Measurements from ENCODE around the gene LCNL1.

The LCNL1 gene

DNA sequence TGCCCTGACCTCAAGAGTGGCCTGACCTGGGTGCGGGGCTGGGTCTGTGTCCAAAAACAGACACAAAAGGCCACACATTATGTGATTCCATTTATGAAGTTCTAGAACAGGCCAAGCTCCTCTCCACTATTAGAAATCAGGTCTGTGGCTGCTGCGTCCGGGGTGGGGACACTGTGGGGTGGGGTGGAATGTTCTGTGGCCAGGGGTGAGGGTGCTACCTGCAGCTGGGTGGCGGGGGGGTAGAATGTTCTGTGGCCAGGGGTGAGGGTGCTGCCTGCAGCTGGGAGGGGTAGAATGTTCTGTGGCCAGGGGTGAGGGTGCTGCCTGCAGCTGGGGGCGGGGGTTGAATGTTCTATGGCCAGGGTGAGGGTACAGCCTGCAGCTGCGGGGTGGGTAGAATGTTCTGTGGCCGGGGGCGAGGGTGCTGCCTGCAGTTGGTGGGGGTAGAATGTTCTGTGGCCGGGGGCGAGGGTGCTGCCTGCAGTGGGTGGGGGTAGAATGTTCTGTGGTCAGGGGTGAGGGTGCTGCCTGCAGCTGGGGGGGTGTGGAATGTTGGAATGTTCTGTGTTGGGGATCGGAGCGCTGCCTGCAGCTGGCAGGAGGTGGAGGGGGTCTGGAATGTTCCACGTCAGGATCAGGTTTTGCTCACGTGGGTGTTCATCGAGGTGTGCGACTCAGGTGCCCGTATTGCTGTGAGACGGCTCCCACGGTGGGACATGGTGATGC lies 22.4 kb upstream of the LCNL1 start:
- no peak for DNase-seq

DNA sequence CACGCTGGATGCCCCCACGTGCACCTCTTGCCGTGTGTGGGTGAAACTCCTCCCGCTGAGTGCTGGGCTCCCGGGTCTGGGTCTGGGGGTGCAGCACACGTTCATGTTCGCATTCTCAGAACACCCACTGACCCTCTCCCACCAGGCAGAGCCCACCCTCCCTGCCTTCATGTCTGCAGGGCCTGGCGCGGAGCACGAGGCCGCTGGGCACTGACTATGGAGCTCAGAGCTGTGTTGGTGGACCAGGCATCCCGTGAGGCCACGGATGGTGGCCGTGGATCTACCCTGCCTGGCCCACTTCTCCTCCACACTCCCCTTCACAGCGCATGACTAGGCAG lies 21.9 kb upstream of the LCNL1 start:
- no peak for DNase-seq

DNA sequence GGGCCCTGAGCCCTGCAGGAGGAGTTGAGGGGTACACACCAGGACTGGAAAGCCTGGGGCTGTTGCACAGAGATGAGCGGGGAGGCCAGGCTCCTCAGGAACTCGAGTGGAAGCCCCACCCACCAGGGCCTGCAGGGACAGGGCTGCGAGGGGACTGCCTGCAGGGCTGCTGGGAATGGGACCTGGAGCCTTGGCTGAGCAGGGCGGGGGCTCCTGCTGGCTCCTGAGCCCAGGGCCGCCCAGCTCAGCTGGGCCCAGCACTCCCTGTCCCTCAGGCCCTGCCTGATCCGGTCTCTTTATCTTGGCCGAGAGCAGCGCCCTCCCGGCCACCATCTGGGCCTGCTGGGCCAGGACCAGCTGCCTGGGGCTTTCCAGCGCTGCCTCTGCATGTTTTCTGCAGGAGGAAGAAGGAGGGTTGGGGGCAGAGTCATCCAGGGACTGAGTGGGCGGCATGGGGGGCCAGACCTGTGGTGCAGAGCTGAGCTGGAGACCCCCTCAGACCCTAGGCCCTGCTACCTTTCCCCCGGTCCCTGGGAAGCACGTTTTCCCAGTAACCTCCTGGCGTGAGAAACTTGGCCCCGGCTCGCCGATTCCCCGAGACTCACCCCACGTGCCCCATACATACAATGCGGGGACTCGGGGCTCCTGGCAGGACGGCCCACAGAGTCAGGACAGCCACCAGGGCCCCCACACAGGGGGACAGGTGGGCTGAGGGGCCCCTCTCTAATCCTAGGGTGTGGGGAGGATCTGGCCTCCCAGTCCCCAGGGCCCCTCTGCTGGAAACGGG lies 21.3 kb upstream of the LCNL1 start:
- no peak for DNase-seq

DNA sequence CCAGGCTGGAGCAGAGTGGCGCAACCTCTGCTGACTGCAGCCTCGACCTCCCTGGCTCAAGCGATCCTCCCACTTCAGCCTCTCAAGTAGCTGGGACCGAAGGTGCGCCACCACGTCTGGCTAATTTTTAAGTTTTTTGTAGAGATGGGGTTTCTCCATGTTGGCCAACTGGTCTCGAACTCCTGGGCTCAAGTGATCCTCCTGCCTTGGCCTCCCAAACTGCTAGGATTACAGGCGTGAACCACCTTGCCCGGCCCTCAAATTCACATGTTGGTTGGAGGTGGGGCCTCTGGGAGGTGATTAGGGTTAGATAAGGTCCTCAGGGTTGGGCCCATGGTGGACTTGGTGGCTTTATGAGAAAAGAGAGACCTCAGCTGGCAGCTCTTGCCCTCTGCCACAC lies 20.6 kb upstream of the LCNL1 start:
- DNase-seq: no peak

DNA sequence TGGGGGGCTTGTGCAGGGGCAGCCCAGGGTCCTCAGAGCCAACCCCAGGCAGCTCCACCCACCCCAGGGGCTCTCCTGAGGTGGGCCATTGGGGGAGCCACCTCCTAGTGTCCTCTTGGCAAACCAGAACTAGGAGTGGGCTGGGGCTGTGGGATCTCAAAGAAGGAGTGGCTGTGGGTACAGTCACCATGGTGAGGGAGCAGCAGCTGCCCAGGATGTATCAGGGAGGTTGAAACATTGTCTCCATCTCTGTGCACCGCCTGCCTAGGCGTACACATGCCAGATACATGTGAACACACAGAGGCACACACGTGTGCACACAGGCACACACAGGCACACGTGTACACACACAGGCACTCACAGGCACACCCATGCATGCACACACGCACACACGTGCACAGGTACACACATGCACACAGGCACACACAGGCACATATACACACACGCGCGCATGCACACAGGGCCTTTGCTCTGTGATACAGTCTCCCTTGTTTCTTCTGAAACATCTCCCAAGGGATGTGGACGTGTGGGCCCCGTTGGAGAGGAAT lies 20.0 kb upstream of the LCNL1 start:
- no peak for DNase-seq

DNA sequence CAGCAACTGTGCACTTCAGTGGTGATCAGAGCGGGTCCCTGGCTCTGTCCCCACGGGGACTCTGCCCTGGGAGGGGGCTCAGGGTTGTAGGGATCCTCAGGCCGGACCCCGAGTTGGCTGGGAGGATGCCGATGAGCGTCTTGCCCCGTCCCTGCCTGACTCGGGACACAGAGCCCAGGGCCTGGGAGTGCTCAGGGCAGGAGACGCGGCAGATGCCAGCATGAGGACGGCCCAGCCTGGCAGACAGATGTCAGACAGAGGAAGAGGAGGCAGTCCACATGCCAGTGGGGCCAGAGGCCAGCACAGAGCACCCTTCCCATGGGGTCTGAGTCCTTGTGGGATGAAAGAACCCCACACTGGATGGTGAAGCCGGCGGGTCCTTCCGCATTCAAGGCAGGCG lies 19.5 kb upstream of the LCNL1 start:
- DNase-seq: no peak

DNA sequence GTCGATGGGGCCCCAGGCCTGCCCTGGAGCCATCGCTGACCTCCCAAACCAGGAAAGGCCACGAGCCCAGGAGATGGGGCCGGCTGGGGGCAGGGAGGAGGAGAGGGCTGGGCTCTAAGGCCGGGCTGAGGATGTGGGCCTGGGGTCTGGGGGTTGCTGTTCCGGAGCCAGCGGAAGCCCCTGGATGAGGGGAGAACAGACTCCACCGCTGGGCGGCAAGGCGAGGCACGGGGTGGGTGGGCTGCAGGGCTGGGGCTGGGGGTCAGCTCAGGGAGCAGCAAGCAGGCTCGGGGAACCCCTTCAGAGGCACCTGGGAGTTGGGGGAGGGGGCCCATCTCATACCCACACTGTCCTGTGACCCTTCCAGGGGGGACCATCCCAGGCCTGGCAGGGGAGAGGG lies 19.0 kb upstream of the LCNL1 start:
- DNase-seq: no peak

DNA sequence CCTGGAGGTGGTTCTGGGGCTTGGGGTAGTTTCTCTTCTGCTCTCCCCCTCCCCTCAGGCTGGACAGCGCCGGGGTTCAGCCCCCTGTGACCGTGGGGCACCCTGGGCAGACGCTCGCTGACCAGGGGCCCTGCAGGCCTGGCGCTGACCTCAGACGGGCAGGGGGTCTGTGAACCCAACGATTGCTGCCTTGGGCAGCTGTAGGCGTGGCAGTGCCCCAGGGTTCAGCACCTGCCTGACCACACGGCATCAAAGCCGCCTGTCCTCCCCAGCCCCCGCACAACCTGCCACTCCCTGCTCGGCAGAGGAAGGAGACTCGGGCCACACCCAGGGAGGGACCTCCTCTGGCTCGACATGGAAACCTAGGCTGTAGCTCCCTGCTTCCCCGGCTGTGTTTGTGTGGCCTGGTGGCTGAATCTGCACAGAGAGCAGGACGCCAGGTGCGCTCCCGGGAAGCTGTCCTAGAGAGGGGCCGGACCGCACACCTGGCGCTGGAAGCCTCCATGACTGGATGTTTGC lies 18.6 kb upstream of the LCNL1 start:
- DNase-seq: no peak

DNA sequence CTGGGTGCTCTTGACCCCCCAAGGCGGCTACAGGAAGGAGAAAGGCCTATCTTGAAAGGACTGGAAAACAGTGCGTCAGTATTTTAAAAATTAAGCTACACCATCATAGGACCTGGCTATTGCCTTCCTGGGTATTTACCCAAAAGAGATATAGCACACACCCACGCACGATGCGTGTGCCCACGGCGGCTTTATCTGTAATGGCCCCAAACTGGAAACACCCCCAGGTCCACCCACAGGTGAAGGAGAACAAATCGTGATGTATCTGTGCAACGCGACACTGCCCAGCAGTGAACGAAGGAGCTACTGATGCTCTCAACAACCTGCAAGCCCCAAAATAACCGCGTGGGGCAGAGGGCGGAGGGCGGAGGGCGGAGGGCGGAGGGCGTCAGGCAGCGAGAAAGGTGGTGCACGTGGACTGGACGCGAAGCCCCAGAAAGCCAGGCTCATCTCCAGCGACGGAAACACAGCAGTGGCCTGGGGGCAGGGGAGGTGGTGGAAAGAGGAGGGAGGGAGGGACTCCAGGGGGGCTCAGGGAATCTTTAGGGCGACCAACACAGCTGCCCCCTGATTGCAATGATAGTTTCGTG lies 17.9 kb upstream of the LCNL1 start:
- DNase-seq: no peak

DNA sequence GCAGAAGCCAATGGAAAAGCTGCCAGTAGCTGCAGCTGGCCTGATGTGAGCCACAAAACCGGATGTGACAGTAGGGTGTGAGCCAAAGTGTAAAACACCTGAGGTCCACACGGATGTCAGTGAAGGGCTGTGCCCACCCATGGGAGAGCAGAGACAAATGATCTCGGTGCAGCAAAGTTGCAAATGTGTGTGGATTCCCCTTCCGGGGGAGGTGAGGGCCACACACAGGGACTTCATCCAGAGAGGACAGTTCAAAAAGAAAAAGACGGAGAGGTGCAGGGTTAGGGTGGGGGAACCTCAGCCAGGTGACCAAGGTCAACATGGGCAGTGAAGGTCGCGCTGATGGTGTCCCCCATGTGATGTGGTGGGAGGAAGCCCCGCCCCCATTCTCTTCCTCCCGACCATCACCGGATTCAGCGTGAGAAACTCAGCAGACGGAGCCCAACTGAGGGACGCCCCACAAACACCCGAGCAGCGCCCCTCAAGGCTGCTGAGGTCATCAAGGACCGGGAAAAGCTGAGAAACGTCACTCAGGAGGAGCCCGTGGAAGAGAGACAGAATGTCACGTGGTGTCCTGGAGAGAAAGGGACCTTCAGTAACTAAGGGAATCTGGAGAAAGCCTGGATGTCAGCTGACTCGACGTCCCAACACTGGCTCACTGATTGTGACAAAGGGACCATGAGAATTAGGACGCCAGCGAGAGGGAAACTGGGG lies 16.9 kb upstream of the LCNL1 start:
- DNase-seq: no peak

DNA sequence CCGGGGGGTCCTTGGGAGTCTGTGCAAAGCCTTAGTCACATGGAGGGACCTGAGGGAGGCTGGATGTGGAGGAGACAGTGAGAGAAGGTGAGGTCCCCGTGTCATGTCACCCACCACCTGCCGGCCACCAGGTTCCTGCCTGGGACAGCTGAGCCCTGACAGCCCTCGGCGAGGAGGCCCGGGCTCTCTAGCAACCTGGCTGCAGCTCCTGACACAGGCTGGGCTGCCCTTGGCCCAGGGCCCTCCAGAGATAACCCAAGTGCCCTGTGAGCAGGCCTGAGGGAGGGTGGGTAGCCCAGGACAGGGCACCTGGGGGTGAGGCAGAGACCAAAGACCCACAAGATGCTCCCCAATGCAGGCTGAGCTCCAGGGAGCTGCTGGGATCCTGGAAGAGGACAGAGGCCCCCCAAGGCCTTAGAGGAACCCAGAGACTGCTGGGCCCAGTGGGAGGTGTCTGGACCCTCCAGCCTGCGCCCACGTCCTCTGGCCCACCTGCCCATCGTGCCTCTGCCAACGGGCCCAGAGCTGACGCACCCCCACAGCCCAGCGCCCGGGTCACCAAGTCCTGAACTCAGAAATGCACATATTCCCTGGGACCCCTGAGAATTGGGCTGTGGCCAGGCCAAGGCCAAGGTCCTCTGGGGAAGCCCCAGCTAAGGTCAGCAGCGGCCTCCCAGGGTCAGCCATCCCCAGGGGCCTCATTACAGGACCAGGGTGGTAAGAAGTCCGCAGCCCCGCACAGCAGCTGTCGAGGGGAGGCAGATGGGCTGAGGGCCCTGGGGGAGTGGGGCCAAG lies 14.3 kb upstream of the LCNL1 start:
- DNase-seq: no peak

DNA sequence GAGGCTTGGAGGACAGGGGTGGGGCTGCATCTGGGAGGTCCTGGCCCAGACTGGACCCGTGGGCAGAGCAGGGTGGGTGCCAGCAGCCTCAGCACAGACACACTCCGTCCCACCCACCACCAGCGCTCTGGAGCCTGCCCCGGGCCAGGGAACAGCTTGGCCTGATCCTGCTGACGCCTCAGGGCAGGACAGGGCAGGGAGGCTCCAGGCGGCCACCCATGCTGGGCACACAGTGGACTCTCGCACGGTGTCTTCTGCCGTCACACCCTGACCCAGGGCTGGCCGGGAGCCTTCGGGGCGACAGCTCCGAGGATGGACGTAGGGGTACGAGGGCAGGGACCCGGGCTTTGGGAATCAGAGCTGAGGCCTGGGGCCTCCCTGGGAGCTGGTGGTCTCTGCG lies 13.6 kb upstream of the LCNL1 start:
- no peak for DNase-seq

DNA sequence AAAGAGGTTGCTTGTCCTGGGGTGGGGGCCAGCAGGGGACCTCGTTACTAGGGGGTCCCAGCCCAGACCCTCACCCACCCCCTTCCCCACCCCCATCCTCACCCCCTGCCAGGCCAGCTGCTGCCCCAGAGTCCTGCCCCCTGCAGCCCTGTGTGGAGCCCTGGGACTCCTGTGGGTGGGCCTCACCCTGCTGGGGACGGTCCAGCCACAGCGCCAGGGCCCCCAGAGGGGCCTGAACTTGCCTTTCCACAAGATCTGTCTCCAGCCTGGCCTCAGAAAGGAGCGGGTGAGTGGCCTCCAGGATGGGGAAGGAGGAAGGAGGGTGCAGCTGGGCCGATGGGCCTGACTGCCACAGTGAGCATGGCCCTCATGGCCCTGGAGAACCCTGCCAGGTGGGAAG lies 13.0 kb upstream of the LCNL1 start:
- DNase-seq: no peak

DNA sequence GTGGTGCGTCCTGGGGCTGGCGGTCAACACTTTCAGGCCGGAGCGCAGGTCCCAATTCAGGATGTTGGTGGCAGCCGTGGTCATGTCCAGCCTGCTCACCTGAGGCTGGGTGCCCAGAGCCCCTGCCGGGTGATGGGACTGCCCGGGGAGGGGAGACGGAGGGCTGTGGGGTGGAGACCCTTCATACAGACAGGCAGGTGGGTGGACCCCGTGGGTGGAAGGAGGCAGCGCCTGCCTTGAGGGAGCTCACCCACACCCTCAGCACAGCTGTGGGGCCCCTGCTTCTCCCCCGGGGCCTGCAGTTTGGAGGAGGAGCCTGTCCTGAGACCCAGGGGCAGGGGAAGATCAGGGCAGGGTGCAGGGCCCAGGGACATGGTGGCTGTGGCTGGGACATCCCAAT lies 12.4 kb upstream of the LCNL1 start:
- no peak for DNase-seq

DNA sequence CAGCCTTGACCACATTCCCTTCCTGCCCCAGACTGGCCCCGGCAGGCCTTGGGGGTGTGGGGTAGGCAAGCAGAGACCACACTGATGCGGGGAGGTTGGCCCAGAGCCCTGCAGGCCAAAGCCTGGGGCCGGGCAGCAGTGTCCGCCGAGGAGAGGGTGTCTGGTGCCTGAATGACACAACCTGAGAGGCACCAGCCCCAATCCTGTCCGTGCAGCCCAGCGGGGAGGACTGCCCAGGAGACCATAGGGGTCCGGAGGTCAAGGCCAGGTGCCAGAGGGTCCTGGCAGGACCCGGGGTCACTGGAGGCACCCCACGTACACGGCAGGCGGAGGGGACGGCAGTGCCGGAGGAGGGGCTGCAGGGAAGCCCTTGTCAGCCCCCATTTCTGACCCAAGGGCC lies 11.0 kb upstream of the LCNL1 start:
- no peak for DNase-seq

DNA sequence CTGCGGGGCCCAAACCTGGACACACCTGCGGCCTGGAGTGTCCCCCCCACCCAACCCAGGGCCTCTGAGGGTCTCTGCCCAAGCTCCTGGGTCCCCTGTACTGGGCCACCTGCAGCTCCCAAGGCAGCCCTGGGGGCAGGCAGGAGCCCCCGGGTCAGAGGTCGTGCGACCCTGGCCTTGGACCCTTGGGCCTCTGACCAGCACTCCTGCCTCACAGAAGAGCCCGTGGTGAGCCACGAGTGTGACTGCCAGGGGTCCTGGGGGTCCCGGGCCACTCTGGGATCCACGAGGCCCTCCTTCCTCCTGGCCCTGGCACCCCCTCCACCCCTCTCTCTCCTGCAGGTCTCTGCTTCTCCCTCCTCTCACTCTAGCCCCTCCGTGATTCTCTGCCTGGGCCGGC lies 10.5 kb upstream of the LCNL1 start:
- no peak for DNase-seq

DNA sequence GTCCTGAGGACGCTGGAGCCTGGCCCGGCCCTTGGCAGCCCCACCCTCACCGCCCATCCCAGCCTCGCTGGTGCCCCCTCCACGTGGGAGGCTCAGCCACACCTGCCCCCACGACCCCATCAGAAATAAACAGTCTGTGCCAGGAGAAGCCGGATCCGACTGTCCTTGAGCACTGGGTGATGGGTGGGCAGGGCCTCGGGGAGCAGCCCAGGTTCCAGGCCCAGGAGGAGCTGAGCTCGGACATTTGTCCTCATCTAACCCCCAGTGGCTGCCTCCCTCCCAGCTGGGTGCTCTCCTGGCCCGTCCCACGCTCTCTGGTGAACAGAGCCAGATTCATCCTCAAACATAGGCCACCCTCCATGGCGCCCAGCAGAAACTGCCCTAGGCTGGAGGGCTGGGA lies 10.1 kb upstream of the LCNL1 start:
- no peak for DNase-seq

DNA sequence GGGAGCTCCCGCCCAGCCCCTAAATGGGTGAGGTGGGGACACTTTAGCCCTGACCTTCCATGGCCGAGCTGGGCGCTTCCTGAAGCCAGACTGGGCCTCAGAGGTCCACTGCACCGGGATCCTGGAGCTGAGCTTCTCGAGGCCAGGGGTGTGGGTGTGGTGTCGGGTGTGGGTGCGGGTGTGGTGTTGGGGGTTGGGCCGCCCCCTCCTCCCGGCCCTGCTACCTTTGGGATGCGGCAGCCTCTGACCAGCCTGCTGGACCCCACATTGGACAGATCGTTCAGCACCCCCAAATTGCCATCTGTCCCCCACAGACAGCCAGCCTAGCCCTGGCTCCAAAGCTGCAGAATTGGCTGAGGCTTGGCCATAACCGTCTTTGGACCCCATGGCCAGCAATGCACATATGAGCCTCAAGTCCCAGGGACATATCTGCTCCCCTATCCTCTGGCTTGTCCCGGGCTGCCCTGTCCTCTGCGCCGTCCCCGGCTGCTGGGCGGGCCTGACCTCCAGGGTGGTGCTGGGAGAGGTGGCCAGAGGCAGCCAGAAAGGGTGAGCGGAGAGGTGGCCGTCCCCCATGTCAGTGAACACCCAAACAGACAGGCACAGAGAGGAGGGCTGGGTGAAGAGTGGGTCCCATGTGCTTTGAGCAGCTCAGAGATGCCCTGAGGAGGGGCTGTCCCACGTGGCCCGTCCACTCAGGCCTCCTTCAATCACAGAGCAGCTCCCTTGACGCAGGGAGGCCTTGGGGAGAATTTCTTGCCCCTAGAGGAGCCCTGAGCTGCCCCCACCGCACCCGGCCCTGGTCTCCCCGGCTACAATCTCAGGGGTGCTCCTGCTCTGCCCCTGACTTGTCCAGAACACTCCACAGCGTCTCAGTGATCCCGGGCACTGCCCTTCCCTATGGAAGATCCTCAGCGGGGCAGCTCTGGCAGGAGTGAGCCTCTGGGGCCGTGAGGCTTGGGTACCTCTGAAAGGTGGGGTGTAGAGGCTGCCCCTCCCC lies 8.9 kb upstream of the LCNL1 start:
- DNase-seq: no peak

DNA sequence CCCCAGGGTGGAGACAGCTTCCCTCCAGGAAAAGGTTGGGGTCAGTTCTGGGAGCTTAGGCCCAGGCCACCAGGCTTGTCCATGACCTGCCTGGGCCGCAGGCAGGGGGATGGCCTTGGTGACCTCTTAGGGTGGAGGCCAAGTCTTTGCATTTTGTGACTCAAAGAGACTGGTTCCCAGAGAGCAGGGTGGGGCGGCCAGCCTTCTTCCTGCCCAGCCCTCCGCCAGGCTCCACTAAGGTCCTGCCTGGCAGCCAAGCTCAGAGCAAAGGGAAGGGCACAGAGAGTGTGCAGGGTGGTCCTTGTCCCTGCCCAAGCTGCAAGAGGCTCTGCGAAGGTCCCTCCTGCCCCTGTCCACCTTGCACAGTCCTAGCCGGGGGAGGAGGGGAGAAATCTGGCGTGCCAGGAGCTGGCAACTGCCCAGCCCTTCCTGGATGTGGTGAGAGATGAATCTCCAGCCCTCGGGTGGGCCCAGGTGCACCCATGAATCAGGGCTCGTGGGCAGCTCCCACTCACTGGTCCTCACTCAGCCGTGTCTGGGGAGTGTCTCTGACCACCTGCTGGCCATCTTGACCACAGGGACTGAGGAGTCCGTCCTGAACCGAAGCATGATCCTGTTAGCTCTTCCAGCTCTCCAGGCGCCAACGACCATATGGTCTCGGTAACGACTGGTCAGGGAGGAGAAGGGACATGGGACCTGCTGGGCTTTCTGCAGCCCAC lies 7.8 kb upstream of the LCNL1 start:
- DNase-seq: no peak

DNA sequence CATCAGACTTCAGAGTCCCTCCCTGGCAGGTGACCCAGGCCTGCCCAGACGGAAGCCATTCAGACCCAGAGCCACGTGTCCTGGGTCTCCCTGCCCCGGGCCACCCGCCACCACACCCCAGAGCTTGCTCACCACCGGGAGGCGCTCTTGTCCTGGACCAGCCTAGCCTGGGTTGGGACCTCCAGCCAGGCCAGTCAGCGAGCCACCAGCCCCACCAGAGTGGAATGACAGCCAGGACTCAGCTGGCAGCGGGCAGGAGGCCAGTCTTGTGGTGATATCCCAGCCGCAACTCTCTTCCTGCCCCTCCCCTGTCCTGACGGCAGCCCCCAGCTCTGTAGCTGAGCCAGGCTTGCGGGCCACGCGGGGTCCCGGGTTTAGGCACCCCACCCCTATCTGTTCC lies 7.1 kb upstream of the LCNL1 start:
- no peak for DNase-seq
